K562 (cell line): ENCODE data around the gene PIP5K1B. TPM values are rescaled to one million over a fixed set of nuclear protein-coding genes. Genes with fewer than 3 reads are reported as not detected.

Experiments
- ATAC-seq: fragments of 200-7000 bp; cut with Tn5 transposase; 3 replicates; pipeline ENCODE4 v1.9.1; 2020; ENCODE audit warnings: moderate library complexity
- BruUV-seq: library from RNA; stranded (reverse); fragments of 400-500 nt; replicated peaks from 2 replicates; lab custom pipeline; 2021; lab: Mats Ljungman, UMichigan
- CTCF ChIA-PET: fragments of 300-600 bp; formaldehyde crosslinking; extraction: SDS; loops from one replicate; lab custom pipeline; 2021; ENCODE audit warnings: low intra/inter-chr PET ratio; lab: Yijun Ruan, JAX
- POLR2A ChIA-PET: fragments of 300-600, 350-650 bp; sonication (Branson Sonifier 250); formaldehyde crosslinking; extraction: SDS; loops from one replicate; lab custom pipeline; 2021; ENCODE audit warnings: antibody characterized with exemption, inconsistent platforms; lab: Yijun Ruan, JAX
- DNase-seq, 4 experiments: peaks; one replicate each; pipeline versions ENCODE4 v3.0.0 to v3.0.0-alpha.2; 2011 to 2018; ENCODE audit warnings: low spot score in 3 of 4, mixed read lengths in 3 of 4; ENCODE audit errors: extremely low read depth in 1 of 4
- FAIRE-seq: peaks from 2 replicates; lab custom pipeline; 2011; peaks lifted over from hg19 to GRCh38; lab: Jason Lieb, UNC
- H2AFZ ChIP-seq: 2 replicates; pipeline ENCODE4 v1.6.0; 2011; ENCODE audit warnings: low read depth, low read length, control low read depth, inconsistent platforms
- H3K27ac ChIP-seq: fragments of 200-600 bp; 3 replicates; pipeline ENCODE4 v1.8.0; 2011; ENCODE audit warnings: low read depth, mild to moderate bottlenecking, control low read depth, inconsistent platforms, low read length, moderate library complexity, mixed read lengths; ENCODE audit errors: extremely low read depth
- H3K27me3 ChIP-seq, 2 experiments: fragments of 300-600 bp in 1 of 2; 2 replicates in 1 of 2; 3 replicates in 1 of 2; pipeline versions ENCODE4 v1.6.0 to v1.8.0; 2011; ENCODE audit warnings: inconsistent platforms in 2 of 2, low read length in 2 of 2, mild to moderate bottlenecking in 1 of 2, mixed read lengths in 1 of 2, moderate library complexity in 1 of 2; ENCODE audit not compliant: control insufficient read depth in 2 of 2, insufficient read depth in 2 of 2
- H3K36me3 ChIP-seq: fragments of 300-600 bp; 3 replicates; pipeline ENCODE4 v1.8.0; 2011; ENCODE audit warnings: mild to moderate bottlenecking, low read length, inconsistent platforms; ENCODE audit not compliant: control insufficient read depth, insufficient read depth
- H3K4me1 ChIP-seq, 2 experiments: fragments of 200-600 bp in 1 of 2; replicated peaks in 1 of 2; 2 replicates in 1 of 2; 3 replicates in 1 of 2; pipeline versions ENCODE4 v1.5.1 to v1.8.0; 2011; ENCODE audit warnings: inconsistent platforms in 2 of 2, low read length in 2 of 2, mild to moderate bottlenecking in 1 of 2, mixed read lengths in 1 of 2, moderate library complexity in 1 of 2; ENCODE audit not compliant: control insufficient read depth in 2 of 2, insufficient read depth in 2 of 2
- H3K4me2 ChIP-seq: 2 replicates; pipeline ENCODE4 v1.6.1; 2011; ENCODE audit warnings: low read length, control low read depth, inconsistent platforms, mixed read lengths; ENCODE audit not compliant: insufficient read depth
- H3K4me3 ChIP-seq: fragments of 200-600 bp; sonication (generic), shearing (Covaris generic); 2 replicates; pipeline ENCODE4 v1.5.1; 2016; ENCODE audit warnings: control low read depth, inconsistent platforms
- H3K79me2 ChIP-seq: fragments of 200-600 bp; 3 replicates; pipeline ENCODE4 v1.8.0; 2011; ENCODE audit warnings: low read length, inconsistent platforms; ENCODE audit not compliant: control insufficient read depth, insufficient read depth
- H3K9ac ChIP-seq, 2 experiments: 2 replicates each; pipeline versions ENCODE4 v1.6.0 to v1.6.1; 2011; ENCODE audit warnings: low read depth in 2 of 2, low read length in 2 of 2, control low read depth in 1 of 2, inconsistent platforms in 1 of 2, mild to moderate bottlenecking in 1 of 2, mixed read lengths in 1 of 2; ENCODE audit not compliant: insufficient read depth in 1 of 2
- H3K9me1 ChIP-seq: one replicate; pipeline ENCODE4 v1.6.0; 2011; ENCODE audit warnings: inconsistent platforms, mild to moderate bottlenecking, low read length, moderate library complexity; ENCODE audit not compliant: control insufficient read depth, insufficient read depth
- H3K9me3 ChIP-seq: replicated peaks from 2 replicates; pipeline ENCODE4 v1.5.1; 2011; ENCODE audit warnings: low read depth, low read length, inconsistent platforms; ENCODE audit not compliant: control insufficient read depth, insufficient read depth
- H4K20me1 ChIP-seq: replicated peaks from 2 replicates; pipeline ENCODE4 v1.6.1; 2011; ENCODE audit warnings: low read length, inconsistent platforms, mixed read lengths; ENCODE audit not compliant: control insufficient read depth, insufficient read depth
- EP400 ChIP-seq: fragments of 450-650 bp; IDR thresholded peaks from 2 replicates; pipeline ENCODE4 v1.6.1; 2017; ENCODE audit warnings: antibody characterized with exemption, mild to moderate bottlenecking, moderate library complexity
- ETS1 ChIP-seq: conservative IDR thresholded peaks from 2 replicates; pipeline ENCODE4 v1.6.1; 2011; ENCODE audit warnings: low read depth, mild to moderate bottlenecking, low read length; ENCODE audit not compliant: control insufficient read depth
- FIP1L1 ChIP-seq: fragments of 200-400 bp; formaldehyde crosslinking; IDR thresholded peaks from 2 replicates; pipeline ENCODE4 v1.6.1; 2018; ENCODE audit warnings: mild to moderate bottlenecking, low read depth, low read length; ENCODE audit not compliant: poor library complexity, severe bottlenecking
- JUN ChIP-seq, 2 experiments: sonication (generic) in 1 of 2; formaldehyde crosslinking in 1 of 2; IDR thresholded peaks; 2 replicates each; pipeline versions ENCODE4 v1.6.1 to v1.8.0; 2012 to 2022; ENCODE audit warnings: borderline replicate concordance in 2 of 2, mild to moderate bottlenecking in 2 of 2, improper control_type of control experiment in 1 of 2, low read depth in 1 of 2, low read length in 1 of 2, missing genetic modification reagents in 1 of 2
- NFATC3 ChIP-seq: fragments of 450-650 bp; IDR thresholded peaks from 2 replicates; pipeline ENCODE4 v1.6.1; 2017; ENCODE audit warnings: mild to moderate bottlenecking
- PTRF ChIP-seq: fragments of 450-650 bp; IDR thresholded peaks from 2 replicates; pipeline ENCODE4 v1.6.1; 2016; ENCODE audit warnings: mild to moderate bottlenecking, missing genetic modification characterization, missing compliant biosample characterization
- RBM17 ChIP-seq: fragments of 200-400 bp; formaldehyde crosslinking; IDR thresholded peaks from 2 replicates; pipeline ENCODE4 v1.6.1; 2017; ENCODE audit warnings: low read depth, mild to moderate bottlenecking, low read length, borderline replicate concordance
- ZNF277 ChIP-seq: fragments of 250-450 bp; sonication (Bioruptor Pico); IDR thresholded peaks from 2 replicates; pipeline ENCODE4 v1.8.0; 2022; ENCODE audit warnings: inconsistent platforms, mild to moderate bottlenecking, moderate library complexity, borderline replicate concordance
- WGBS: fragments of 100-300 bp; shearing (Covaris generic); methylation state at CpG from one replicate; pipeline ENCODE4 v1.1.6; 2016; ENCODE audit warnings: low coverage, mixed read lengths; ENCODE audit not compliant: insufficient coverage; ENCODE audit errors: missing lambda C conversion rate; 5-methylcytosine and 5-hydroxymethylcytosine counted together
- in situ Hi-C: fragments of 300-500 bp; cut with MboI; formaldehyde crosslinking; loops from 4 replicates; pipeline ENCODE4 v1.15.0; 2018; ENCODE audit warnings: inconsistent platforms, mixed read lengths
- intact Hi-C: fragments of 100-400 bp; cut with micrococcal nuclease; formaldehyde crosslinking; loops from 2 replicates; pipeline ENCODE4 v1.14.2; 2022
- polyA plus RNA-seq, 8 experiments: library from polyadenylated mRNA; depleted of rRNA in 4 of 8; stranded (reverse) in 5 of 8; unstranded in 3 of 8; fragments of >200 nt; fragmentation: Nextera tagmentation in 2 of 8; fragmentation: Illumina TruSeq in 1 of 8; extraction: Ambion mirVana in 2 of 8; extraction: Trizol in 1 of 8; gene quantifications; 2 replicates each; pipeline versions ENCODE4 v1.2.1 to v1.2.3, GENCODE V29; 2011 to 2014; ENCODE audit warnings: inconsistent platforms in 1 of 8, missing spikeins in 1 of 8
- total RNA-seq, 7 experiments: library from RNA; depleted of rRNA in 6 of 7; stranded (reverse); fragments of >200 nt in 6 of 7; fragmentation: Illumina TruSeq in 2 of 7; extraction: Trizol in 2 of 7; gene quantifications; 2 replicates each; pipeline versions ENCODE4 v1.2.1 to v1.2.3, GENCODE V29; 2011 to 2021; ENCODE audit warnings: low replicate concordance in 1 of 7
- TF ChIP-seq, protein P1 (sequence below): sonication (generic); formaldehyde crosslinking; IDR thresholded peaks from 2 replicates; pipeline ENCODE4 v1.8.1; 2023; ENCODE audit warnings: mild to moderate bottlenecking, missing genetic modification reagents
- TF ChIP-seq, protein P2 (sequence below): sonication (generic); formaldehyde crosslinking; IDR thresholded peaks from 2 replicates; pipeline ENCODE4 v1.8.0; 2022; ENCODE audit warnings: mild to moderate bottlenecking, missing genetic modification reagents

Gene PIP5K1B
- total and polyA plus RNA-seq, 9 of the 15 experiments (the other 6 are each of a cell fraction or from before 2014, with no cell fraction given), result 3.1 to 12.9 (median 7.4) TPM

DNA sequence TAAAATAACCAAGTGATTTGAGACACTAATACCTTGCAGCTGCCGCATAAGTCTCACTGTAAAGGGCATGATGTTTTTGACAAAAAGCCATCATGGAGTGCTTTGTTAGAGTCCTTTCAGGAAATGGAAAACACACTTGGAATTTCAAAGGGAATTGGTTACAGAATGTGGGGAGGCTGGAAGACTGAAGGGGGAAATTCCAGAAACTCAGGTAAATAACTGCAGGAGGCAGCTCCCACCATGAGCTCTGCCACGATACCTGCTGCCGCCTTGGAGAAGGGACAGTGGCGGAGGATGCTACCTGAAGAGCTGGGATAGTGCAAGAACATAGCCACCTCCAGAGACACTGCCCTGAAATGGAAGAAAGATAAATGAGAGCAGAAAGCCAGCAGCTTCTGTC lies 242.0 kb downstream of the PIP5K1B start:
- Histone ChIP-seq H3K9me3 (no peaks in the 10 kb centered on the region), H3K79me2 (no peaks in the 10 kb centered on the region), H2AFZ (no peak overlapping the region), H3K9ac (no peak overlapping the region), H4K20me1 (no peaks in the 10 kb centered on the region), H3K9me1 (no peaks in the 10 kb centered on the region), H3K4me2 (no peak overlapping the region), H3K27ac (no peak overlapping the region), H3K4me1 (peaks cover 0 to 3% of the 10 kb centered on the region in 2 experiments; a peak in 2 of 5 replicates), H3K36me3 (no peaks in the 10 kb centered on the region), H3K4me3 (no peak overlapping the region), H3K27me3 (no peaks in the 10 kb centered on the region)
- ChIA-PET POLR2A (no interaction called here), CTCF (no interaction called here)
- no TSS peak for BruUV-seq
- no peak for FAIRE-seq
- DNase-seq, result no peak
- ATAC-seq, result no peak
- intact Hi-C loops, result loop anchor here (5.0 kb wide), 1 partner anchor 365 kb away; no protein-coding TSS in a partner anchor
- in situ Hi-C loops, result no loop called here
- WGBS, result 99% methylated on average over 4 of the region's 4 CpGs
- TF ChIP-seq FIP1L1 (no peak), JUN (IDR thresholded peaks at IDR 0.05; ENCODE audit: borderline replicate concordance, low read depth, low read length) (no peak), JUN (CRISPR knock-in tag; IDR thresholded peaks at IDR 0.05; ENCODE audit: borderline replicate concordance) (no peak), ZNF277 (CRISPR knock-in tag) (no peak), PTRF (tag) (no peak), NFATC3 (no peak), RBM17 (no peak), EP400 (no peak), ETS1 (no peak)
- TF ChIP-seq, protein P1, sequence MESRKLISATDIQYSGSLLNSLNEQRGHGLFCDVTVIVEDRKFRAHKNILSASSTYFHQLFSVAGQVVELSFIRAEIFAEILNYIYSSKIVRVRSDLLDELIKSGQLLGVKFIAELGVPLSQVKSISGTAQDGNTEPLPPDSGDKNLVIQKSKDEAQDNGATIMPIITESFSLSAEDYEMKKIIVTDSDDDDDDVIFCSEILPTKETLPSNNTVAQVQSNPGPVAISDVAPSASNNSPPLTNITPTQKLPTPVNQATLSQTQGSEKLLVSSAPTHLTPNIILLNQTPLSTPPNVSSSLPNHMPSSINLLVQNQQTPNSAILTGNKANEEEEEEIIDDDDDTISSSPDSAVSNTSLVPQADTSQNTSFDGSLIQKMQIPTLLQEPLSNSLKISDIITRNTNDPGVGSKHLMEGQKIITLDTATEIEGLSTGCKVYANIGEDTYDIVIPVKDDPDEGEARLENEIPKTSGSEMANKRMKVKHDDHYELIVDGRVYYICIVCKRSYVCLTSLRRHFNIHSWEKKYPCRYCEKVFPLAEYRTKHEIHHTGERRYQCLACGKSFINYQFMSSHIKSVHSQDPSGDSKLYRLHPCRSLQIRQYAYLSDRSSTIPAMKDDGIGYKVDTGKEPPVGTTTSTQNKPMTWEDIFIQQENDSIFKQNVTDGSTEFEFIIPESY, result no peak
- TF ChIP-seq, protein P2, sequence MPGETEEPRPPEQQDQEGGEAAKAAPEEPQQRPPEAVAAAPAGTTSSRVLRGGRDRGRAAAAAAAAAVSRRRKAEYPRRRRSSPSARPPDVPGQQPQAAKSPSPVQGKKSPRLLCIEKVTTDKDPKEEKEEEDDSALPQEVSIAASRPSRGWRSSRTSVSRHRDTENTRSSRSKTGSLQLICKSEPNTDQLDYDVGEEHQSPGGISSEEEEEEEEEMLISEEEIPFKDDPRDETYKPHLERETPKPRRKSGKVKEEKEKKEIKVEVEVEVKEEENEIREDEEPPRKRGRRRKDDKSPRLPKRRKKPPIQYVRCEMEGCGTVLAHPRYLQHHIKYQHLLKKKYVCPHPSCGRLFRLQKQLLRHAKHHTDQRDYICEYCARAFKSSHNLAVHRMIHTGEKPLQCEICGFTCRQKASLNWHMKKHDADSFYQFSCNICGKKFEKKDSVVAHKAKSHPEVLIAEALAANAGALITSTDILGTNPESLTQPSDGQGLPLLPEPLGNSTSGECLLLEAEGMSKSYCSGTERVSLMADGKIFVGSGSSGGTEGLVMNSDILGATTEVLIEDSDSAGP (CRISPR knock-in tag), result no peak
